IMR-90 (cell line): Measurements from ENCODE around the gene TMCC3. TPM values are rescaled to one million over a fixed set of nuclear protein-coding genes. Genes with fewer than 3 reads are reported as not detected.

Experiments
- ATAC-seq: fragments of 200-7000 bp; cut with Tn5 transposase; 2 replicates; pipeline ENCODE4 v1.9.1; 2020; ENCODE audit warnings: low read depth, mild to moderate bottlenecking, moderate library complexity
- BruUV-seq: library from RNA; stranded (reverse); fragments of 400-500 nt; replicated peaks from 2 replicates; lab custom pipeline; 2021; lab: Mats Ljungman, UMichigan
- CTCF ChIA-PET: fragments of 300-600 bp; formaldehyde crosslinking; extraction: SDS; loops from one replicate; lab custom pipeline; 2021; ENCODE audit warnings: antibody characterized with exemption; lab: Yijun Ruan, JAX
- POLR2A ChIA-PET: fragments of 300-600 bp; sonication (Branson Sonifier 250); formaldehyde crosslinking; loops from one replicate; lab custom pipeline; 2022; ENCODE audit warnings: antibody characterized with exemption; ENCODE audit not compliant: unreplicated experiment; lab: Charles Lee
- DNase-seq: peaks from one replicate; pipeline ENCODE4 v3.0.0; 2013
- H2AFZ ChIP-seq: replicated peaks from 2 replicates; pipeline ENCODE3; 2013; ENCODE audit warnings: low read length, mild to moderate bottlenecking; ENCODE audit not compliant: poor library complexity
- H2AK5ac ChIP-seq: 2 replicates; pipeline ENCODE4 v1.6.1; 2013; ENCODE audit warnings: low read depth, low read length, inconsistent platforms
- H2AK9ac ChIP-seq: replicated peaks from 2 replicates; pipeline ENCODE3; 2013; ENCODE audit warnings: mild to moderate bottlenecking, low read depth, low read length, moderate library complexity; ENCODE audit not compliant: poor library complexity
- H2BK120ac ChIP-seq: 2 replicates; pipeline ENCODE4 v1.6.1; 2013; ENCODE audit warnings: low read depth, low read length, inconsistent platforms
- H2BK15ac ChIP-seq: 3 replicates; pipeline ENCODE4 v1.6.1; 2013; ENCODE audit warnings: low read depth, low read length, inconsistent platforms
- H2BK20ac ChIP-seq: 2 replicates; pipeline ENCODE4 v1.6.1; 2013; ENCODE audit warnings: low read depth, mild to moderate bottlenecking, inconsistent platforms, low read length, moderate library complexity
- H2BK5ac ChIP-seq: 2 replicates; pipeline ENCODE4 v1.6.1; 2013; ENCODE audit warnings: mild to moderate bottlenecking, low read depth, low read length, inconsistent platforms; ENCODE audit not compliant: poor library complexity, severe bottlenecking
- H3K14ac ChIP-seq: replicated peaks from 2 replicates; pipeline ENCODE4 v1.6.1; 2013; ENCODE audit warnings: low read depth, low read length, inconsistent platforms
- H3K18ac ChIP-seq: 2 replicates; pipeline ENCODE4 v1.6.1; 2013; ENCODE audit warnings: low read depth, low read length, control low read depth
- H3K23ac ChIP-seq: 2 replicates; pipeline ENCODE4 v1.6.1; 2013; ENCODE audit warnings: low read depth, low read length, inconsistent platforms
- H3K27ac ChIP-seq: 2 replicates; pipeline ENCODE4 v1.5.1; 2013; ENCODE audit warnings: mild to moderate bottlenecking, control low read depth, low read length; ENCODE audit not compliant: insufficient read depth
- H3K27me3 ChIP-seq: 2 replicates; pipeline ENCODE4 v1.6.1; 2013; ENCODE audit warnings: low read length; ENCODE audit not compliant: control insufficient read depth, insufficient read depth
- H3K36me3 ChIP-seq: 2 replicates; pipeline ENCODE4 v1.6.1; 2013; ENCODE audit warnings: low read length, mixed read lengths; ENCODE audit not compliant: control insufficient read depth, insufficient read depth
- H3K4ac ChIP-seq: 2 replicates; pipeline ENCODE4 v1.6.1; 2013; ENCODE audit warnings: low read depth, low read length, inconsistent platforms
- H3K4me1 ChIP-seq: 2 replicates; pipeline ENCODE4 v1.6.1; 2013; ENCODE audit warnings: low read length, mixed read lengths; ENCODE audit not compliant: control insufficient read depth, insufficient read depth
- H3K4me2 ChIP-seq: 2 replicates; pipeline ENCODE4 v1.6.1; 2013; ENCODE audit warnings: low read depth, mild to moderate bottlenecking, control low read depth, low read length, moderate library complexity
- H3K4me3 ChIP-seq: 2 replicates; pipeline ENCODE4 v1.5.1; 2013; ENCODE audit warnings: low read depth, mild to moderate bottlenecking, control low read depth, low read length, moderate library complexity; ENCODE audit not compliant: insufficient read depth
- H3K56ac ChIP-seq: 2 replicates; pipeline ENCODE4 v1.6.1; 2013; ENCODE audit warnings: low read length, inconsistent platforms; ENCODE audit not compliant: insufficient read depth; ENCODE audit errors: extremely low read depth
- H3K79me1 ChIP-seq, 2 experiments: 2 replicates each; pipeline ENCODE4 v1.6.1; 2013; ENCODE audit warnings: low read length in 2 of 2, inconsistent platforms in 1 of 2, low read depth in 1 of 2
- H3K9ac ChIP-seq: 2 replicates; pipeline ENCODE4 v1.6.1; 2013; ENCODE audit warnings: low read depth, low read length, control low read depth
- H3K9me1 ChIP-seq: 2 replicates; pipeline ENCODE4 v1.6.1; 2013; ENCODE audit warnings: low read length, inconsistent platforms; ENCODE audit not compliant: insufficient read depth
- H3K9me3 ChIP-seq: 2 replicates; pipeline ENCODE4 v1.6.1; 2013; ENCODE audit warnings: low read length; ENCODE audit not compliant: control insufficient read depth, insufficient read depth
- H4K20me1 ChIP-seq: 2 replicates; pipeline ENCODE4 v1.6.1; 2013; ENCODE audit warnings: low read length, inconsistent platforms; ENCODE audit not compliant: insufficient read depth
- H4K5ac ChIP-seq: 2 replicates; pipeline ENCODE4 v1.6.1; 2013; ENCODE audit warnings: mild to moderate bottlenecking, low read depth, low read length, control low read depth
- H4K8ac ChIP-seq, 2 experiments: 2 replicates each; pipeline ENCODE4 v1.6.1; 2013; ENCODE audit warnings: low read depth in 2 of 2, low read length in 2 of 2, control low read depth in 1 of 2, inconsistent platforms in 1 of 2
- H4K91ac ChIP-seq: 2 replicates; pipeline ENCODE4 v1.6.1; 2013; ENCODE audit warnings: low read depth, low read length, inconsistent platforms; ENCODE audit not compliant: insufficient read depth
- BHLHE40 ChIP-seq: fragments of 150-350 bp; IDR thresholded peaks from 2 replicates; pipeline ENCODE4 v1.6.1; 2016; ENCODE audit warnings: mild to moderate bottlenecking, low read depth, low read length
- CEBPB ChIP-seq: IDR thresholded peaks from 2 replicates; pipeline ENCODE4 v1.6.1; 2012; ENCODE audit warnings: low read depth, low read length, improper control_type of control experiment
- CHD1 ChIP-seq: IDR thresholded peaks from 2 replicates; pipeline ENCODE4 v1.6.1; 2012; ENCODE audit warnings: low read depth, low read length, improper control_type of control experiment
- FOS ChIP-seq: fragments of 150-350 bp; IDR thresholded peaks from 2 replicates; pipeline ENCODE4 v1.6.1; 2016; ENCODE audit warnings: low read depth, low read length
- MAFK ChIP-seq: IDR thresholded peaks from 2 replicates; pipeline ENCODE4 v1.6.1; 2012; ENCODE audit warnings: low read depth, low read length, improper control_type of control experiment
- MAZ ChIP-seq: IDR thresholded peaks from 2 replicates; pipeline ENCODE4 v1.6.1; 2012; ENCODE audit warnings: low read depth, mild to moderate bottlenecking, low read length, improper control_type of control experiment, moderate library complexity, borderline replicate concordance
- NFE2L2 ChIP-seq: fragments of 150-350 bp; IDR thresholded peaks from 2 replicates; pipeline ENCODE4 v1.6.1; 2016; ENCODE audit warnings: low read depth, mild to moderate bottlenecking, low read length
- POLR2A ChIP-seq: IDR thresholded peaks from 2 replicates; pipeline ENCODE4 v1.6.1; 2012; ENCODE audit warnings: mild to moderate bottlenecking, low read depth, low read length
- RAD21 ChIP-seq: IDR thresholded peaks from 2 replicates; pipeline ENCODE4 v1.6.1; 2012; ENCODE audit warnings: low read length, improper control_type of control experiment
- RCOR1 ChIP-seq: IDR thresholded peaks from 2 replicates; pipeline ENCODE4 v1.6.1; 2012; ENCODE audit warnings: mild to moderate bottlenecking, low read length, improper control_type of control experiment; ENCODE audit not compliant: insufficient replicate concordance
- RFX5 ChIP-seq: IDR thresholded peaks from 2 replicates; pipeline ENCODE4 v1.8.0; 2012; ENCODE audit warnings: low read depth, mild to moderate bottlenecking, low read length, moderate library complexity
- SMC3 ChIP-seq: fragments of 150-350 bp; IDR thresholded peaks from 2 replicates; pipeline ENCODE4 v1.6.1; 2016; ENCODE audit warnings: low read depth, mild to moderate bottlenecking, antibody characterized with exemption, low read length, moderate library complexity
- USF2 ChIP-seq: fragments of 150-350 bp; IDR thresholded peaks from 2 replicates; pipeline ENCODE4 v1.6.1; 2017; ENCODE audit warnings: mild to moderate bottlenecking, antibody characterized with exemption, low read length, low read depth
- WGBS, 2 experiments: methylation state at CpG; one replicate each; pipeline versions ENCODE4 v1.1.5 to v1.1.7; 2013; ENCODE audit warnings: missing lambda C conversion rate in 2 of 2; ENCODE audit not compliant: insufficient read length in 1 of 2; ENCODE audit errors: extremely low coverage in 2 of 2; 5-methylcytosine and 5-hydroxymethylcytosine counted together
- dilution Hi-C: fragments of 300-500 bp; cut with HindIII; formaldehyde crosslinking; loops from one replicate; pipeline ENCODE4 v1.14.3; 2018; ENCODE audit warnings: low sequenced_read_pairs; ENCODE audit not compliant: unreplicated experiment
- in situ Hi-C: fragments of 300-500 bp; cut with MboI; formaldehyde crosslinking; loops from 3 replicates; pipeline ENCODE4 v1.14.3; 2019; ENCODE audit warnings: low sequenced_read_pairs, inconsistent platforms, mixed read lengths
- intact Hi-C: fragments of 100-400 bp; cut with micrococcal nuclease; formaldehyde crosslinking; loops from 2 replicates; pipeline ENCODE4 v1.10.0; 2022
- polyA plus RNA-seq, 3 experiments: library from polyadenylated mRNA; depleted of rRNA; stranded (reverse); fragments of >200 nt; gene quantifications; 2 replicates each; pipeline ENCODE4 v1.2.3, GENCODE V29; 2012; ENCODE audit warnings: low replicate concordance in 1 of 3
- total RNA-seq: library from RNA; depleted of rRNA; stranded (reverse); fragments of >200 nt; gene quantifications from 2 replicates; pipeline ENCODE4 v1.2.3, GENCODE V29; 2012
- TF ChIP-seq, protein P1 (sequence below): conservative IDR thresholded peaks from 2 replicates; pipeline ENCODE4 v1.5.1; 2012; ENCODE audit warnings: mild to moderate bottlenecking, low read depth, low read length, improper control_type of control experiment
- TF ChIP-seq, protein P2 (sequence below): fragments of 150-350 bp; IDR thresholded peaks from 2 replicates; pipeline ENCODE4 v1.6.1; 2016; ENCODE audit warnings: low read depth, mild to moderate bottlenecking, low read length, moderate library complexity, borderline replicate concordance

TMCC3 gene
- total and polyA plus RNA-seq, 2 of the 4 experiments (the other 2 are of a cell fraction) = 0.14 to 0.36 TPM

DNA sequence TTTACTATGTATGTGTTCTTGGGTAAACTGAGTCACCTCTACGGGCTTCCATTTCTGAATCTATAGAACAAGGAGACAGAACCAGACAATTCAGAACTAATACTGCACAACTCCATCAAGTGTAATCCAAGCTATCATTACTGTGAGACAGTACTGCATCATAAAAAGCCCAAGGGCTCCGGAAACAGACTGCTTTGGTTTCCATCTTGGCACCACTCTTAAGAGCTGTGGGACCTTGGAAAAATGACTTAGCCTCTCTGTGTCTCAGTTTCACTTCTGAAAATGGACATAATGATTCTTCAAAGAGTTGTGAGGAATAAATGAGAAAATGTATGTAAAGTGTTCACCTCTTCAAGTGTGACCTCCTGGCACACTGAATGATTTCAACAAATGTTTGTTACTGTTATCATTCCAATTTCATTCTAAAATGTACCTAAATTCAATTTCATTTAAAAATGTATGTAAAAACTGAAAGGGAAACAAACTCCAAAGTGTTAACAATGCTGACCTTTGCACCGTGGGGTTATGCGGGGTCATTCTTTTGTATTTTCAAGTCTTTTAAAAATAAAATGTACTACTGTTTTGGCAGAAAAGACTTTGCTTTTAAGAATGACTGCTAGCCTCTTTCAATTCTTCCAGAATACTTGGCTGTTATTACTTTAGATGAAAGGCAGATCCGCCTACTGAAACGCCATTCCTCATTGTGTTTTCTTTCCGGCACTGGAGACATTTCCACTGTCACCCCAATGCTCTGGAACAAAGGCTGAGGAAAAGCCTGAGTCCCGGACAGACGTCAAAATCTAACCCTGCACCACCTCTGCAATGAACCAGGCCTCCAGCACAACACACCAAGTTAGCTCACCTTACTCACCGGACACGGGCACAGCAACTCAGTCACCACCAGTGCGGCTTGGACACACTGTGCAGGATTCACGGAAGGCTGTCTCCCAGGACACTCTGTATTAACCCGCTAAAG lies 62.8 kb downstream of the TMCC3 start:
- no peak overlapping the region for H2BK5ac ChIP-seq
- ChIA-PET POLR2A (no interaction called here), CTCF (no interaction called here)
- no peaks in the 10 kb centered on the region for H3K9me3 ChIP-seq
- H3K27me3 ChIP-seq = peaks cover 11% of the 10 kb centered on the region
- no peak overlapping the region for H4K8ac ChIP-seq
- H4K20me1 ChIP-seq = no peaks in the 10 kb centered on the region
- BruUV-seq = no TSS peak
- no peak overlapping the region for H2AK5ac ChIP-seq
- WGBS, 2 experiments = 85% methylated on average over 4 of the region's 14 CpGs; no CpG with 5 or more reads in 1 of the 2 experiments
- no peak overlapping the region for H3K23ac ChIP-seq
- H2BK120ac ChIP-seq = no peak overlapping the region
- dilution Hi-C loops (no loop called here), in situ Hi-C loops (no loop called here), intact Hi-C loops (no loop called here)
- H2AFZ ChIP-seq = no peak overlapping the region
- H2BK15ac ChIP-seq = no peak overlapping the region
- no peak overlapping the region for H3K9ac ChIP-seq
- H3K9me1 ChIP-seq = no peaks in the 10 kb centered on the region
- H3K56ac ChIP-seq = no peak overlapping the region
- H3K36me3 ChIP-seq = no peaks in the 10 kb centered on the region
- H3K27ac ChIP-seq = no peak overlapping the region
- H3K14ac ChIP-seq = no peak overlapping the region
- TF ChIP-seq RAD21 (no peak), CHD1 (no peak), MAFK (no peak), CEBPB (no peak), POLR2A (no peak), RCOR1 (no peak), BHLHE40 (no peak), USF2 (no peak), SMC3 (no peak), NFE2L2 (no peak), FOS (no peak), RFX5 (no peak), MAZ (no peak)
- TF ChIP-seq, protein P1, sequence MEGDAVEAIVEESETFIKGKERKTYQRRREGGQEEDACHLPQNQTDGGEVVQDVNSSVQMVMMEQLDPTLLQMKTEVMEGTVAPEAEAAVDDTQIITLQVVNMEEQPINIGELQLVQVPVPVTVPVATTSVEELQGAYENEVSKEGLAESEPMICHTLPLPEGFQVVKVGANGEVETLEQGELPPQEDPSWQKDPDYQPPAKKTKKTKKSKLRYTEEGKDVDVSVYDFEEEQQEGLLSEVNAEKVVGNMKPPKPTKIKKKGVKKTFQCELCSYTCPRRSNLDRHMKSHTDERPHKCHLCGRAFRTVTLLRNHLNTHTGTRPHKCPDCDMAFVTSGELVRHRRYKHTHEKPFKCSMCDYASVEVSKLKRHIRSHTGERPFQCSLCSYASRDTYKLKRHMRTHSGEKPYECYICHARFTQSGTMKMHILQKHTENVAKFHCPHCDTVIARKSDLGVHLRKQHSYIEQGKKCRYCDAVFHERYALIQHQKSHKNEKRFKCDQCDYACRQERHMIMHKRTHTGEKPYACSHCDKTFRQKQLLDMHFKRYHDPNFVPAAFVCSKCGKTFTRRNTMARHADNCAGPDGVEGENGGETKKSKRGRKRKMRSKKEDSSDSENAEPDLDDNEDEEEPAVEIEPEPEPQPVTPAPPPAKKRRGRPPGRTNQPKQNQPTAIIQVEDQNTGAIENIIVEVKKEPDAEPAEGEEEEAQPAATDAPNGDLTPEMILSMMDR = no peak
- TF ChIP-seq, protein P2, sequence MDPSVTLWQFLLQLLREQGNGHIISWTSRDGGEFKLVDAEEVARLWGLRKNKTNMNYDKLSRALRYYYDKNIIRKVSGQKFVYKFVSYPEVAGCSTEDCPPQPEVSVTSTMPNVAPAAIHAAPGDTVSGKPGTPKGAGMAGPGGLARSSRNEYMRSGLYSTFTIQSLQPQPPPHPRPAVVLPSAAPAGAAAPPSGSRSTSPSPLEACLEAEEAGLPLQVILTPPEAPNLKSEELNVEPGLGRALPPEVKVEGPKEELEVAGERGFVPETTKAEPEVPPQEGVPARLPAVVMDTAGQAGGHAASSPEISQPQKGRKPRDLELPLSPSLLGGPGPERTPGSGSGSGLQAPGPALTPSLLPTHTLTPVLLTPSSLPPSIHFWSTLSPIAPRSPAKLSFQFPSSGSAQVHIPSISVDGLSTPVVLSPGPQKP = no peak
- H3K4me3 ChIP-seq = no peak overlapping the region
- no peaks in the 10 kb centered on the region for H3K4me1 ChIP-seq
- H4K91ac ChIP-seq = no peak overlapping the region
- DNase-seq = no peak
- no peak overlapping the region for H4K5ac ChIP-seq
- no peak overlapping the region for H2BK20ac ChIP-seq
- H3K79me1 ChIP-seq = no peaks in the 10 kb centered on the region
- H2AK9ac ChIP-seq = no peak overlapping the region
- no peak for ATAC-seq
- H3K4me2 ChIP-seq = no peak overlapping the region
- H3K4ac ChIP-seq = no peak overlapping the region
- no peak overlapping the region for H3K18ac ChIP-seq
